NCI-H1436 treated with DMSO at 0.1 percent for 48 hours (cell line): ENCODE measurements around the gene BANP.
"Not testable (repeated sequence)": the region's sequence is repeated elsewhere in the genome, so short reads cannot be mapped to it uniquely, and the experiment has no call there.

Source experiments
- DNase-seq: peaks from one replicate; lab custom pipeline; 2025; lab: John Stamatoyannopoulos, UW

Gene BANP

GRCh38 chr16:87950765-87951551 is at the start of gene BANP:
Gene BANP, plus strand, starts transcription at chr16:87951434. Its CDS starts 23,682 bp downstream, at chr16:87975116.
- DNase-seq: peak; percentile 82

GRCh38 chr16:87904963-87905362 is 46.3 kb upstream of the BANP start:
- not testable (repeated sequence) for DNase-seq

- DNase-seq: not testable (repeated sequence)
Observed at GRCh38 chr16:87905521-87905920, 45.7 kb upstream of the BANP start.

GRCh38 chr16:87908101-87908500 is 43.1 kb upstream of the BANP start:
- DNase-seq: not testable (repeated sequence)

GRCh38 chr16:87909203-87909935 is 41.9 kb upstream of the BANP start:
- peak; percentile 55 for DNase-seq

GRCh38 chr16:87911106-87911763 is 40.0 kb upstream of the BANP start:
- DNase-seq: peak; percentile 90

- DNase-seq: not testable (repeated sequence)
Observed at GRCh38 chr16:87912691-87913090, 38.5 kb upstream of the BANP start.

- not testable (repeated sequence) for DNase-seq
Observed at GRCh38 chr16:87914021-87914725, 37.1 kb upstream of the BANP start.

- DNase-seq: no peak
Observed at GRCh38 chr16:87914812-87915211, 36.4 kb upstream of the BANP start.

- DNase-seq: no peak
Observed at GRCh38 chr16:87917503-87917902, 33.7 kb upstream of the BANP start.

GRCh38 chr16:87918338-87918737 is 32.9 kb upstream of the BANP start:
- no peak for DNase-seq

GRCh38 chr16:87918866-87919680 is 32.2 kb upstream of the BANP start:
- no peak for DNase-seq

- no peak for DNase-seq
Observed at GRCh38 chr16:87919681-87919994, 31.6 kb upstream of the BANP start.

GRCh38 chr16:87921236-87921773 is 29.9 kb upstream of the BANP start:
- DNase-seq: no peak

- DNase-seq: no peak
Observed at GRCh38 chr16:87922250-87922871, 28.9 kb upstream of the BANP start.

GRCh38 chr16:87924041-87924810 is 27.0 kb upstream of the BANP start:
- no peak for DNase-seq

- no peak for DNase-seq
Observed at GRCh38 chr16:87924811-87925670, 26.2 kb upstream of the BANP start.

- DNase-seq: no peak
Observed at GRCh38 chr16:87926246-87927194, 24.7 kb upstream of the BANP start.
